Brain pericyte (primary cell): ENCODE results near the gene SMAD4.
"Not testable (repeated sequence)": the region's sequence is repeated elsewhere in the genome, so short reads cannot be mapped to it uniquely, and the experiment has no call there.

Experiments
- DNase-seq: peaks from one replicate; pipeline ENCODE4 v3.0.0-alpha.2; 2012; ENCODE audit warnings: low read depth, low spot score

The SMAD4 gene

GRCh38 chr18:51029694-51030536, at the start of gene SMAD4:
SMAD4 (plus strand) TSS chr18:51030213; CDS start chr18:51047047, 16,834 bp downstream.
- DNase-seq = peak; percentile 86

- no peak for DNase-seq
Observed at GRCh38 chr18:50981381-50981780, 48.6 kb upstream of the SMAD4 start.

DNA sequence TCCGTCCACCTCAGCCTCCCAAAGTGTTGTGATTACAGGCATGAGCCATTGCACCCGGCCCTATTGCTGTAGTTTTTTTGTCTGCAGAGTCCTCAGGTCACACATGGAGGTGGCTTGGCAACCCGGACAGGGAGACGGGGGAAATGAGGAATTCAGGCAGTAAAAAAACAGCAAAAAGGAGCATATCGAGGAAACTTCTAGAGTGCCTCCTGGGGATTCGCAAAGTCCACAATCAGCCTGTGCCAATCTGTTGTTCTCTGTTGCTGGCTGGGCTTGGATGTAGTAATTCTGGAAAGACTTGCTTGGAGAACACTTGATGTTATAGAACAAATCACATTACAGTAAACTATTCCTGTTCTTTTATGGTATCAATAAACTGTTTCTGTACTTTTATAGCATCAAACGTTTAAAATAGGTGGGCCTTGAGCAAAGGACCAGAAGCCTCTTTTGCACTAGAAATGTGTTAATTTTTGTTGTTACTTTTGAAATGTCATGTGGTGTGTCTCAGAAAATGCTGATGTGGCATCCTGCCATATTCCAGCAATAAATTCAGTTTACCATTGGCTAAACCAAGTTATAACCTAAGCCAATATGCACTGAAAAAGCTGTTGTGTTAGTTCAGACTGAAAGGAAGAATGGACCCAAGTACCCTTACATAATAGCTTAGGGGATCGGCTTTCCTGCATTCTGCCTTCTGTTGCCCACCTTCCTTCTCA, 47.8 kb upstream of the SMAD4 start:
- no peak for DNase-seq

GRCh38 chr18:50982802-50983179, 47.2 kb upstream of the SMAD4 start:
- DNase-seq = no peak

GRCh38 chr18:50986360-50987087, 43.5 kb upstream of the SMAD4 start:
- DNase-seq = no peak

GRCh38 chr18:50987261-50987660, 42.8 kb upstream of the SMAD4 start:
- DNase-seq = no peak

GRCh38 chr18:50989711-50990110, 40.3 kb upstream of the SMAD4 start:
- no peak for DNase-seq

DNA sequence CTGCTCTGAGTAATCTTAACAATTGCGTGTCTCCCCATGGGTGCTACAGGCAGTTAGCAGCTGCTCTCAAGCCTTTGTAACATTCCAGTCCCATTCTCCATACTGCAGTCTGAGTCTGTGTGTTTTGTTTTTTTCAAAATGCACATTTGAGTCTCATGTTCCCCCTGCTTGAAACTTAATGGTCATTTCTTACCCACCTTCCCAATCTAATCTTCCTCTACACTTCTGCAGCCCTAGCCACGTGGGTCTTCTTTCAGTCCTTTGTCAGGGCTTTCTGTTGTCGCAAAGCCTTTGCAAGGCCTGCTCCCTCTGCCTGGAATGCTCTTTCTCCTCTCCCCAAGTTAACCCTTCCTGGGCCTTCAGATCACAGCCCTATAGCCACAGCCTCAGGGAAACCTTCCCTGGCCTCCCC, 37.7 kb upstream of the SMAD4 start:
- DNase-seq = no peak

GRCh38 chr18:50994031-50994430, 36.0 kb upstream of the SMAD4 start:
- no peak for DNase-seq

- DNase-seq = not testable (repeated sequence)
Observed at GRCh38 chr18:51003174-51003573, 26.8 kb upstream of the SMAD4 start.

GRCh38 chr18:51006061-51006818, 23.8 kb upstream of the SMAD4 start:
- DNase-seq = no peak

GRCh38 chr18:51006948-51007789, 22.8 kb upstream of the SMAD4 start:
- no peak for DNase-seq

DNA sequence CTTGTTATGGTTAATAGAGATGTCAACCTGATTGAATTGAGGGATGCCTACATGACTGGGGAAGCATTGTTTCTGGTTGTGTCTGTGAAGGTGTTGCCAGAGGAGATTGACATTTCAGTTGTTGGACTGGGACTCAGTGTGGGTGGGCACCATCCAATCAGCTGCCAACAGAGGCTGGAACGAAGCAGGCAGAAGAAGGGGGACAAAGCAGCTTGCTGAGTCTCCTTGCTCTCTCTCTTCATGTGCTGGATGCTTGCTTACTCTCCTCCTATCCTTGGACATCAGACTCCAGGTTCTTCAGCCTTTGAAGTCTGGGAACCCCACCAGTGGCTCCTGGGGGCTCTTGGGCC, 22.2 kb upstream of the SMAD4 start:
- no peak for DNase-seq

DNA sequence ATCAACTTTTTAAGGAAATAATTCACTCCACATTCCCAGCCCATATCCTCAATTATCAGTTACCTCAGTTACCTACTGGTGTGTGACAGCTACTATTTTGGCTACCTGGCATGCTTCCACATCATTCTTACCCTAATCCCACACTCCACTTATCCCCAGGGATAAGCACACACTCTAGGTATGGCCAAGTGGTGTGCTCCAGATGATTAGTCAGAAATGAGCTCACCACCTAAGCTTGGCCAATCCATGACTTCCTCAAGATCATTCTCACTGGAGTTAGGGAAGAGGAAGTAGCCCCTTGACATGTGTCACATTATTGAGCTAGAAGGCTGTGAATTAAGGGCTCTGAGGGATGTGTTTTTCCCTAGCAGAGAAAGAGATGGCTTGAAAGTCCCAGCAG, 20.9 kb upstream of the SMAD4 start:
- no peak for DNase-seq

GRCh38 chr18:51010218-51010617, 19.8 kb upstream of the SMAD4 start:
- DNase-seq = no peak

DNA sequence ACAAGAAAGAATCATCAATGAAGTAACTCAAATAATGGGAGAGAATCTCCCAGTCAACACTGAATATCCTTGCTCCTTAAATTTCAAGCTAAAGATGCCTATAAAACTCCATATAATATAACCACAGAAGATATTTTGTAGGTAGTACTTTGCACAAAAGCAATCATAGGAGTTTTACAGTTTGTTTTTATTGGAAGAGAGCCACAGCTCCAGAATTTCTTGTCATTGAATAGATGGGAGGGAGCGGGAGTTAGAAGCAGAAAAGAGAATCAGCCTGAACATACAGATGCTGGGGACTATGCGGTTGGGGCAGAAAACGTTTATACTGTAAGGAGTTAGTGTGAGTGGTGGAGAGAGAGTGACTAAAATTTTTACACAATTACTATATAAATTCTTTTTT, 18.3 kb upstream of the SMAD4 start:
- no peak for DNase-seq

GRCh38 chr18:51012441-51012840, 17.6 kb upstream of the SMAD4 start:
- DNase-seq = no peak

DNA sequence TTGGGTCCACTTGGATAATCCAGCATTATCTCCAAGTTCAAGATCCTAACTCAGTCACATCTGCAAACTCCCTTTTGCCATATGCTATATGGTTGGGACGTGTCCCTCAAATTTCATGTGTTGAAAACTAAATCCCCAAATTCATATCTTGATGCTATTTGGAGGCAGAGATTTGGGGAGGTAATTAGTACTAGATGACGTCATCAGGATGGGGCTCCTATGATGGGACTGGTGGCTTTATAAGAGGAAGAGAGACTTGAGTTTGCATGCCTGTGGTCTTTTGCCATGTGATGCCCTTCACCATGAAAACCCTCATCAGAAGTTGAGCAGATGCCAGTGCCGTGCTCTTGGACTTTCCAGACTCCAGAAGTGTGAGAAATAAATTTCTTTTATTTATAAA, 16.8 kb upstream of the SMAD4 start:
- no peak for DNase-seq

- DNase-seq = no peak
Observed at GRCh38 chr18:51017140-51017879, 12.7 kb upstream of the SMAD4 start.

GRCh38 chr18:51020536-51020935, 9.5 kb upstream of the SMAD4 start:
- DNase-seq = no peak
